ENCODE data around the gene SMIM38. TPM values are rescaled to one million over a fixed set of nuclear protein-coding genes. Genes with fewer than 3 reads are reported as not detected.

The SMIM38 gene
- total RNA-seq, 2 donors from 2014 or later: 8.9 to 15.6 TPM

GRCh38 chr11:69115586-69116560, 39.9 kb upstream of the SMIM38 start:
- no peaks in the 10 kb centered on the region for H3K9me3 ChIP-seq
- peak; percentile 85 for ATAC-seq
- TF ChIP-seq POLR2A (IDR thresholded peaks at IDR 0.05): peak; percentile 19 to 24 (median 23)
- no peak for TF ChIP-seq CTCF (IDR thresholded peaks at IDR 0.05)
- H3K4me1 ChIP-seq: peaks cover 46% of the 10 kb centered on the region
- WGBS, 2 donors: 55 to 66% methylated on average over 26 to 41 of the region's 41 CpGs
- intact Hi-C loops (cut with DNase I): no loop called here
- H3K36me3 ChIP-seq (replicated peaks in 1 of 2; ENCODE audit: insufficient read depth in 1 of 2, low read depth in 2 of 2): no peaks in the 10 kb centered on the region
- H3K27ac ChIP-seq: peak overlapping the region; percentile 58 to 82 (median 78)
- no peak overlapping the region for H3K4me3 ChIP-seq
- DNase-seq: peak; percentile 73 to 88 (median 84)
- H3K27me3 ChIP-seq: no peaks in the 10 kb centered on the region

- Histone ChIP-seq H3K4me3 (no peak overlapping the region), H3K9me3 (no peaks in the 10 kb centered on the region), H3K27ac (peak overlapping the region in 1 of 4 donors; percentile 58), H3K27me3 (no peaks in the 10 kb centered on the region), H3K4me1 (peaks cover 47% of the 10 kb centered on the region), H3K36me3 (replicated peaks in 1 of 2; ENCODE audit: insufficient read depth in 1 of 2, low read depth in 2 of 2) (no peaks in the 10 kb centered on the region)
- WGBS, 2 donors: 90 to 94% methylated on average over 4 to 10 of the region's 10 CpGs
- TF ChIP-seq POLR2A (IDR thresholded peaks at IDR 0.05): no peak
- no peak for TF ChIP-seq CTCF (IDR thresholded peaks at IDR 0.05)
- ATAC-seq (no peak), DNase-seq (no peak)
- intact Hi-C loops (cut with DNase I): no loop called here
Measured at GRCh38 chr11:69116671-69117070, 39.1 kb upstream of the SMIM38 start.

- 84 to 93% methylated on average over 2 of the region's 2 CpGs for WGBS, 2 donors
- H3K4me1 ChIP-seq: peaks cover 47% of the 10 kb centered on the region
Measured at GRCh38 chr11:69119190-69119589, 36.5 kb upstream of the SMIM38 start.

GRCh38 chr11:69120096-69120875, 35.4 kb upstream of the SMIM38 start:
- Histone ChIP-seq H3K4me1 (peaks cover 36% of the 10 kb centered on the region), H3K9me3 (no peaks in the 10 kb centered on the region), H3K4me3 (no peak overlapping the region), H3K36me3 (replicated peaks in 1 of 2; ENCODE audit: insufficient read depth in 1 of 2, low read depth in 2 of 2) (no peaks in the 10 kb centered on the region), H3K27ac (no peak overlapping the region), H3K27me3 (no peaks in the 10 kb centered on the region)
- 84 to 87% methylated on average over 18 to 21 of the region's 21 CpGs for WGBS, 2 donors
- intact Hi-C loops (cut with DNase I): no loop called here
- DNase-seq: peak in 1 of 4 donors; percentile 8
- TF ChIP-seq CTCF (IDR thresholded peaks at IDR 0.05) (no peak), POLR2A (IDR thresholded peaks at IDR 0.05) (no peak)
- ATAC-seq: no peak

More at GRCh38 chr11:69119190-69119589, 36.5 kb upstream of the SMIM38 start:
- DNase-seq (no peak), ATAC-seq (no peak)
- H3K27me3 ChIP-seq: no peaks in the 10 kb centered on the region
- no peak overlapping the region for H3K27ac ChIP-seq
- intact Hi-C loops (cut with DNase I): no loop called here
- TF ChIP-seq CTCF (IDR thresholded peaks at IDR 0.05): no peak
- TF ChIP-seq POLR2A (IDR thresholded peaks at IDR 0.05): no peak
- no peak overlapping the region for H3K4me3 ChIP-seq
- H3K36me3 ChIP-seq (replicated peaks in 1 of 2; ENCODE audit: insufficient read depth in 1 of 2, low read depth in 2 of 2): no peaks in the 10 kb centered on the region
- H3K9me3 ChIP-seq: no peaks in the 10 kb centered on the region

Data from body of pancreas (tissue), 4 donors.